GM21390 (cell line): ENCODE results near the gene PLEKHM2.

Experiments used
- ATAC-seq: cut with Tn5 transposase; IDR thresholded peaks from one replicate; pipeline ENCODE4 v1.9.1; 2021; ENCODE audit not compliant: unreplicated experiment

Gene PLEKHM2

DNA sequence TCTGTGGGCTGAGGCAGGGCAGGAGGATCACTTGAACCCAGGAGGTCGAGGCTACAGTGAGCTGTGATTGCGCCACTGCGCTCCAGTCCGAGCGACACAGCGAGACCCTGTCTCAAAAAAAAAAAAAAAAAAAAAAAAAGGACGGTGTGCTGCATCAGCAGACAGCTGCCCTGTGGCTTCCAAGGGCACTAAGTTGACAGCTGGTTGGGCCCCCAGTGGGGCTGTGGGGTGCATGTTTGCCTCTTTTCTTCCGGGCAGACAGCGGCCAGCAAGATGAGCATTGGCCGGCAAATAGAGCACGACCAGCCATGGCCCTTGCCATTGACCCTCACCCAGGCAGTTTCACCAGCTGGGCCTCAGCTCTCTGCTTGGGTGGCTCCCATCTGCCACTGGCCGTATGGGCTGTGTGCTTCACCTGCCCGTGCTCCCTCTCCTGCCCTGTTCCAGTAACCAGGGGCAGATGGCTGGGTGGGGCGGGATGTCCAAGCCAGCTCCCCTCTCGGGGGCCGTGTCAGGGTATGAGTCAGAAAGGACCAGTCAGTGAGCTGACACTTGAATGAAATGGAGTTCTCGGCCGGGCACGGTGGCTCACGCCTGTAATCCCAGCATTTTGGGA, 39.6 kb downstream of the PLEKHM2 start:
- no peak for ATAC-seq

DNA sequence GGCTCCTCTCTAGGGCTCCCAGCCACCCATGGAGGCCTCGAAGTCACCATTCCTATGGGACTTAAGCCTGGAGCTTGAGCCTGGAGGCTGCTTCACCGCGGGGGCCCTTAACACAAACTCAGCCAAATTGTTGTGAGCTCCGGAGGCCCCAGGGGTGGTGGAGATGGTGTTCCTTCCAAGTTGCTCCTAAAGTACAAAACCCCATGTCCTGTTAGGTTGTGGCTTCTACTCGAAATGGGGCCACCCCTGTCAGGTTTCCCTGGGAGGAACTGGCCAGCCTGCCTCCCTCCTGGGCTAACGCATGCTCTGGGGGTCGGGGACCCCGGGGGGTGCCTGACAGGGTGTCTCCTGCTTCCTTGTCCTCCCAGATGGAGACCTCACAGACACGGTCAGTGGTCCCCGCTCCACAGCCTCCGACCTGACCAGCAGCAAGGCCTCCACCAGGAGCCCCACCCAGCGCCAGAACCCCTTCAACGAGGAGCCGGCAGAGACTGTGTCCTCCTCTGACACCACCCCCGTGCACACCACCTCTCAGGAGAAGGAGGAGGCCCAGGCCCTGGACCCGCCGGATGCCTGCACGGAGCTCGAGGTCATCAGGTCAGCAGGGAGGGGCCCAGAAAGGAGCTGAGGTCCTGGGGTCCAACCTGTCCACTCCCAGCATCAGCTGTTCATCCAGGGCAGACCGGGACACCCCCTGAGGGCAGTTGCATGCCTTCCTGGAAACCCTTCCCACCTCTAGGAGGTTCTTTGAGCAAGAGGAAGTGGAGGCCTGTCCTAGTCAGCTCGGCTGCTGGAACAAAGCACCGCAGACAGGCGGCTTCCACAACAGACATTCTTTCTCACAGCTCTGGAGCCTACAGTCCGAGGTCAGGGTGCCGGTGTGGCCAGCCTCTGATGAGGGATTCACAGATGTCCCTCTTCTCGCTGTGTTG, 41.1 kb downstream of the PLEKHM2 start:
- no peak for ATAC-seq

DNA sequence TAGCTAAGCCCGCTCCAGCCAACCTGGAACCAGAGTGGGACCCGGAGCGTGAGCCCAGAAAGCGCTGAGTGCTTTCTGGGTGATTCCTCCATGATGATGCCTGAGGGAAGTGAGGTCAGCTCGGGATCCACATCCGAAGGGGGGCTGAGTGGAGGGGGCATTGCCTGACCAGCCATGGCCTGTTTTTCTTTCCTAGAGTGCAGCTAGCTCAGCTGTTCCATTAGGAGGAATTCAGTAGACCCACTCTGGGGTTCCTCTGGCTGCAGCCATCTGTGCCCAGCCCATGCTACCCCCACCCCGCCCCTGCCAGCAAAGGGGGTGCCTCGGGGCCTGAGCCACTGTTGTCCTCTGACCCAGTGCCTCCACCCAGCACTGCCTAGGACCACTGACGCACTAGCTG, 42.4 kb downstream of the PLEKHM2 start:
- ATAC-seq, result no peak

DNA sequence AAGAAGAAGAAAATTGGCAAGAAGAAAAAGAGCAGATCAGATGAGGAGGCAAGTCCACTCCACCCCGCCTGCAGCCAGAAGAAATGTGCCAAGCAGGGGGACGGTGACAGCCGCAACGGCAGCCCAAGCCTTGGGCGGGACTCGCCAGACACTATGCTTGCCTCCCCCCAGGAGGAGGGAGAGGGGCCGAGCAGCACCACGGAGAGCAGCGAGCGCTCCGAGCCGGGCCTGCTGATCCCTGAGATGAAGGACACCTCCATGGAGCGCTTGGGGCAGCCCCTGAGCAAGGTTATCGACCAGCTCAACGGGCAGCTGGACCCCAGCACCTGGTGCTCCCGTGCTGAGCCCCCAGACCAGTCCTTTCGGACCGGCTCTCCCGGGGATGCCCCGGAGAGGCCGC, 42.9 kb downstream of the PLEKHM2 start:
- ATAC-seq, result no peak

DNA sequence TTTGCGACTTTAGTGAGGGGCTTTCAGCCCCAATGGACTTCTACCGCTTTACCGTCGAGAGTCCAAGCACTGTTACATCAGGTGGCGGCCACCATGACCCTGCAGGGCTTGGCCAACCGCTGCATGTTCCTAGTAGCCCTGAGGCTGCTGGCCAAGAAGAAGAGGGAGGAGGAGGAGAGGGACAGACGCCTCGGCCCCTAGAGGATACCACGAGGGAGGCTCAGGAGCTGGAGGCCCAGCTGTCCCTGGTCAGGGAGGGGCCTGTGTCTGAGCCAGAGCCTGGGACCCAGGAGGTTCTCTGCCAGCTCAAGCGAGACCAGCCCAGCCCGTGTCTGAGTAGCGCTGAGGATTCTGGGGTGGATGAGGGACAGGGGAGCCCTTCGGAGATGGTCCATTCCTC, 43.3 kb downstream of the PLEKHM2 start:
- ATAC-seq, result no peak

DNA sequence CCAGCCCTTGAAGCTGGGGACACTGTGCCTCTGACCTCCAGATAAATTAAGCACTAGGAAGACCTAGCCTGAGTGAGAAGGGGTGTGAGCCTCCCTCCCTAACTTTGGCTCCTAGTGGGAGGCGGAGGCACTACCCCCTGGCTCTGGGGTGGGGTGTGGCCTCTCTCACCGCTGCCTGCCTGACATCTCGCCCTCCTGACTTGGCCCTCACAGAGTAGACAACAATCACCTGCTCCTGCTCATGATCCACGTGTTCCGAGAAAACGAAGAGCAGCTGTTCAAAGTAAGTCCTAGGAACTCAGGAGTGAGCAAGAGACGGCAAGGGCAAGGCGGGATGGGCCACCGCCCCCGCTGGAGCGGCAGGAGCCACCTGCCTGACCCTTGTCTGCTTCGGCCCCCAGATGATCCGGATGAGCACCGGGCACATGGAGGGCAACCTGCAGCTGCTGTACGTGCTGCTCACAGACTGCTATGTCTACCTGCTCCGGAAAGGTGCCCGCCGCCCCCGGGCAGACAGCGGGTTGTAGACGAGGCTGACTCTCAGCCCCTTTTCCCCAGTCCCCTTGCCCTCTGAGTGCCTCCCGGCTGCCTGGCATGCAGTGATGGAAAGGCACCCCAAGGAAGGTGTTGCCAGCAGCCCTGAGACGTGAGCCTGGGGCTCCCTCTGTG, 43.9 kb downstream of the PLEKHM2 start:
- ATAC-seq, result no peak

DNA sequence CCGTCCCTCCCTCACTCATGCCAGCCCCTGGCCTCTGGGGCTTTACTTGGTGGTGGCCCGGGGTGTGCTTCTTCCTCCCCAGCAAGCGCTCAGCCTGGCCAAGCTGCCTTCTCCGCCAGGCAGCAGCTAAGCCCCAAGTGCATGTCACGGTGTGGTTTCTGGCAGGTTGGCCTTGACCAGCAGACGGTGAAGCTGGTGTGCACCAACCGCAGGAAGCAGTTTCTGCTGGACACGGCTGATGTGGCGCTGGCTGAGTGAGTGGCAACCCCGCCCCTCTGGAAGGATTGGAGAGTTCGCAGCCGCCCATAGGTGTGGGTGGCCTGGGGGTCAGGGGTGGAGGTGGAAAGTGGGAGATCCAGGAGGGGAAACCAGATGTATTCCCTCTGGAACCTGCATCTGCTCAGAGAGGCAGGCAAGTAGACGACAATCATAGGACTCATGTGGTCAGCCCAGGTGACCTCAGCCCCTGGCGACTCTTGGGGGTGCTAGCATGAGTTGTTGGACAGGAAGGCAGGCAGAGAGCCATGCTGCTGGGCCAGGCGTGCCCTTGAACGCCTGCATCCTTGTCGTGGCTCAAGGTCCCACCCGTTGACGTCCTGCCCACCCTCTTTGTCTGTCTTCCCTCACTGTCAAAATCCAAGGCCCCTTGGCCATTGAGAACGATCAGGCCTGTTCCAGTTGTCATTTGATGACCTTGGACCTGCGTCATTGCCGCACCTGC, 45.0 kb downstream of the PLEKHM2 start:
- no peak for ATAC-seq

DNA sequence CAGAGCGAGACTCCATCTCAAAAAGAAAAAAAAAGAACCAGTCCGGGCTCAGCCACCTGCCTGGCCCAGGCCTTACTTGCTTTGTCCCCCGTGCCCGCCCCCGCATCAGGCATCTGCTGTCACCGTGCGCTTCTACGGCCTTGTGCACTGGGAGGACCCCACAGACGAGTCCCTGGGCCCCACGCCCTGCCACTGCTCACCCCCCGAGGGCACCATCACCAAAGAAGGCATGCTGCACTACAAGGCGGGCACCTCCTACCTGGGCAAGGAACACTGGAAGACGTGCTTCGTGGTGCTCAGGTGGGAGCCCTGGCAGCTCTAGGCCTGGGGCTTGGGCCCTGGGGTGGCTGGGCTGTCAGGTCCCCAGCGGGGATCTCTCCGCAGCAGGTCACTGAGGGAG, 46.3 kb downstream of the PLEKHM2 start:
- no peak for ATAC-seq

DNA sequence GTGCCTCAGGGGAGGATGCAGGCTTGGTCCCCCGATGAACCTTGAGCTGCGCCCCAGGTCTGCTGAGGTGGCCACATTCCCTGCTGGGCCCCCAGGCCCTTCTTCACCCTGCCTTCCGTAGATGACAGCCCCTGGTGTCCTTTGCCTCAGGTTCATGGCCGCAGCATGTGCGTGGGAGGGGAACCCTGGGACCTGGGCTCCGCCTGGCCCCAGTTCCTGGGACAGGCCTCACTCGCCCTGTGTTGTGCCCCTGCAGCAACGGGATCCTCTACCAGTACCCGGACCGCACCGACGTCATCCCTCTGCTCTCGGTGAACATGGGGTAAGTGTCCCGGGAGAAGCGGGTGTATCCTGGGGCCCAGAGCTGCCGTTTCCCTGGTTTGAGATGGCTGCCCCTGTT, 46.8 kb downstream of the PLEKHM2 start:
- no peak for ATAC-seq

DNA sequence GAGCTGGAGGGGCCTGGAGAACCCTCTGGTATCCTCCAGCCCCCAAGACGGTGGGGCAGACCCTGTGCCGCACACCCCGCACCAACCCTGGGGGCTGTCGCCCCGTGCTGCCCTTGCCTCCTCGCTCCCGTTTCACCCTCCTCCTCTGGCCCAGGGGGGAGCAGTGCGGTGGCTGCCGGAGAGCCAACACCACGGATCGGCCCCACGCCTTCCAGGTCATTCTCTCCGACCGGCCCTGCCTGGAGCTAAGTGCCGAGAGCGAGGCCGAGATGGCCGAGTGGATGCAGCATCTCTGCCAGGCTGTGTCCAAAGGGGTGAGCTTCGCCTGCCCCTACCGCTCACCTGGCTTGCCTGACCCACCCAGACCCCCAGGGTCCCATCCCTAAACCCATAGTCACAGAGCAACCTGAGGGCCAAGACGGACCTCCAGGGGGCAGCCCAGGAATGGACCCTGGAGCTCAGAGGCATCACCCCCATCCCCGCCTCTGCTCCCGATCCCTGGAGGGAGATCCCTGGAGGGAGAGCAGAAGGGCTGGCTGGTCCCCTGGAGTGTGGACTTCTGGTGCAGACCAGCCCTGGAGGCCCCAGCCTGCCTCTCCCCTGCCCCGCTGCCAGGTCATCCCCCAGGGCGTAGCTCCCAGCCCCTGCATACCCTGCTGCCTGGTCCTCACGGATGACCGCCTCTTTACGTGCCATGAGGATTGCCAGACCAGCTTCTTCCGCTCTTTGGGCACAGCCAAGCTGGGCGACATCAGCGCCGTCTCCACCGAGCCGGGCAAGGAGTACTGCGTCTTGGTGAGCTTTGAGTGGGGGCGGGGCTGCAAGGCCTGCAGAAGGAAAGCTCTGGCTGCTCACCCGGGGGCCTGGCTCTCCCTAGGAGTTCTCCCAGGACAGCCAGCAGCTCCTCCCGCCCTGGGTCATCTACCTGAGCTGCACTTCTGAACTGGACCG, 47.9 kb downstream of the PLEKHM2 start:
- ATAC-seq, result no peak

DNA sequence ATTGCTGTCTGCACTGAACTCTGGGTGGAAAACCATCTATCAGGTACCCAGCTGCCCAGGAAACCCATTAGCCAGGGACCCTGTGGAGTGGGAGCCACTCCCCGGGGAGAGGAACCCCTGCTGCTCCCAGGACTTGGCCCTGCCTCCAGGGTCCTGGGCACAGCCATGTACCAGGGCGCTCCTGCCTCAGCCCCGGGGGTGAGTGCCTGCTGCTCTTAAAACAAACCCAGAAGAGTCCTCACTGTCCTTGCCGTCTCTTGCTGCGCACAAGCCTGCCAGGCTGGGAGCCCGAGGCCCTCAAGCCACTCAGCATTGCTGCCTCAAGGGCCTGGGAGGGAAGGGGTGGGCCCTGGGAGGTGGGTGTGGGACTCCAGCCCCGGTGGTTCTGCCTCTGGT, 48.6 kb downstream of the PLEKHM2 start:
- ATAC-seq, result no peak

DNA sequence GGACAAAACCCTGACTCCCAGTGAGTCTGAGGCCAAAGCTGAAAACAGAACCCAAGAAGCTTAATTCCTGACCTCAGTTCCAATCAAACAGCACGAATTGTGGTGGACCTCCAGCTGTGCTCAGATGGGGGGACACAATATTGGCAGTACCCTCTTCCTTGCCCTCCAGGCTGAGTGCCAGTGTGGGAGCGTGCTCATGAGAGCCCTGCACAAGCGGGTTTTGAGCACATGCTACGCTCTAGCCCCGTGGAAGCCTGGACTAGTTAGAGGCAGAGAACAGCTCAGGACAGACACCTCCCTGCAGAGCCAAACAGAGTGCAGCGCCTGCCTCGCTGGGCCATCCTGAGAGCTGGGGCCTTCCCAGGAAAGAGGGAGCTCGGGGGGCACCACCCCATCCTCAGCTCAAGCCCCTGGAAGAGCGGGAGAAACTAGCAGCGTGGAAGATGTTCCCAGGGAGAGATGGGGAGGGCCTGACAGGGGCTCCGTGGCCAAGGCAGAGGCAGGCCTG, 49.2 kb downstream of the PLEKHM2 start:
- ATAC-seq, result no peak

DNA sequence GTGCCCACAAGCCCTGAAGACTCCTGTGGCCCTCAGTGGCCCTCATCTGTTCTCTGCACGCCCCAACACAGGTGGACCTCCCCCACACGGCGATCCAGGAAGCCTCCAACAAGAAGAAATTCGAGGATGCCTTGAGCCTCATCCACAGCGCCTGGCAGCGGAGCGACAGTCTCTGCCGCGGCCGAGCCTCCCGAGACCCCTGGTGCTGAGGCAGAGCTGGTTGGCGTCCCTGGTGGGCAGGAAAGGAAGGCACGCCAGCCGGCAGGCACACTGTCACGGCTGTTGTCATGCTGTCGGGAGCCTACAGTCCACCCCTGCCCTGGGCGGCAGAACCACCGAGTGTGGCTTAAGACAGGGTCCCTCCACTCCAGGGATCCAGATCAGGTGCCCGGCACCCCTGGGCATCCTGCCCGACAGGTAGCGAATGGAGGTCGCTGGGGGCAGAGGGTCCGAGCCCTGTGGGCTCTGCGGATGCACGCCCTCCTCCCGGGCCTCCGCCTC, 49.7 kb downstream of the PLEKHM2 start:
- no peak for ATAC-seq

DNA sequence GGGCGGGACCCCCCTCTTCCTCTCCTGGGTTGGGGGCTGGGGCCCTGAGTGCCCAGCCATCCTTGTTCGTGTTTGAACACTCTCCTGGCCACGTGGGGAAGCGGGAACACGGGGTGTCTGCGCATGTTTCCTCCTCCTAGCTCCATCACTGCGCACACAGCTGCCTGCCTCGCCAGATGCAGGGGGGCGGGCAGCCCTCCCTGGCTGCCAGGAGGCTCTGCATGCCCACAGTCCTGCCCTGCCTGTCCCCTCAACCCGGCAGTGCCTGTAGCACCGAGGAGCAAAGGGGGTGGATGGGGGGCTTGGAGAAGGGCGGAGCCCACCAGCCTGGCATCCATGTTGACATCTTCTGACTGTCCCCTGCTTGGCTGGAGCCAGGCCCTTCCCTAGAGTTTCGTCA, 50.2 kb downstream of the PLEKHM2 start:
- ATAC-seq, result no peak

DNA sequence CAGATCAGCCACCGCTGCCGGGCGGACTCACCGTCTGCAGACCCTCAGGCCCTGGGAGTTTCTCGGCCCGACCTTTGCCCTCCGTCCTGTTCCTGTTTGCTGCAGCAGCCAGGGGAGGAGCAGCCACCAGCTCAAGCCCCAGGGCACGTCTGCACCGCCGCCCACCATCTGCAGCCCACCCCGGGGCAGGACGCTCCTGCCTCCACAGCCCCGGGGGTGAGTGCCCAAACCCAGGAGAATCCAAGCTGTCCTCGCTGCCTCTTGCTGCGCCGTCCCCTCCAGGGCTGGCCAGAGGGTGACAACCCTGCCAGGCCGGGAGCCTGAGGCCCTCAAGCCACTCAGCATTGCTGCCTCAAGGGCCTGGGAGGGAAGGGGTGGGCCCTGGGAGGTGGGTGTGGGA, 50.8 kb downstream of the PLEKHM2 start:
- no peak for ATAC-seq

DNA sequence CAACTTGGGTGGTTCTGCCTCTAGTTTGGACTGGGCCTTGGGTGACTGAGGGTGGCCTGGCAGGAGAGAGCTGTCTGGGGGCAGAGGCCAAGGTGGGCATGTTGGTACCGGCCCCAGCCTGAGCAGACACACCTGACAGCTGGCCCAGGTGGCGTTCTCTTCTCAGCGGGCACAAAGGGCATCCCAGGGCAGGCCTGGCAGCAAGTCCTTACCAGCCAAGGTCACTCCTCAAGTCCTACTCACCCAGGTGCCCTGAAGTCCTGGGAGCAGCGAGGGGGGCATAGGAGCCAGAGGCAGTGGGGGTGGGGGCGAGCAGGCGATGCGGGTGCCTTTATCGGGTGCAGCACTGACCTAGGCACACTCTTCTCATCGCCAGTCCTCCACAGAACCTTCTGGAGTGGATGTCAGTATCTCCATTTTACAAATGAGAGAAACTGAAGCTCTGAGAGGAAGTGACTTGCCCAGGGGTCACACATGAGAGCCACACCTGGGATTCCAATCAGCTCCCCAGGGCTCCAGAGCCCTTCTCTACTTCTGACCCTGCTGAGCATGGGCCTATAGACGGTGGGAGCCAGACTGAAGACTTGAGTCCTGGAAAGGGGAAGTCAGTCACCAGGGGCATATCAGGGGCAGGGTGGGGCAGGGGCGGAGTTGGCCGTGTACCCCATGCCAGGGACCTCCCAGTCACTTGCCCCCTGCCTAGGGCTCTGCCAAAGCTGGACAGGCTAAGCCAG, 51.4 kb downstream of the PLEKHM2 start:
- no peak for ATAC-seq

DNA sequence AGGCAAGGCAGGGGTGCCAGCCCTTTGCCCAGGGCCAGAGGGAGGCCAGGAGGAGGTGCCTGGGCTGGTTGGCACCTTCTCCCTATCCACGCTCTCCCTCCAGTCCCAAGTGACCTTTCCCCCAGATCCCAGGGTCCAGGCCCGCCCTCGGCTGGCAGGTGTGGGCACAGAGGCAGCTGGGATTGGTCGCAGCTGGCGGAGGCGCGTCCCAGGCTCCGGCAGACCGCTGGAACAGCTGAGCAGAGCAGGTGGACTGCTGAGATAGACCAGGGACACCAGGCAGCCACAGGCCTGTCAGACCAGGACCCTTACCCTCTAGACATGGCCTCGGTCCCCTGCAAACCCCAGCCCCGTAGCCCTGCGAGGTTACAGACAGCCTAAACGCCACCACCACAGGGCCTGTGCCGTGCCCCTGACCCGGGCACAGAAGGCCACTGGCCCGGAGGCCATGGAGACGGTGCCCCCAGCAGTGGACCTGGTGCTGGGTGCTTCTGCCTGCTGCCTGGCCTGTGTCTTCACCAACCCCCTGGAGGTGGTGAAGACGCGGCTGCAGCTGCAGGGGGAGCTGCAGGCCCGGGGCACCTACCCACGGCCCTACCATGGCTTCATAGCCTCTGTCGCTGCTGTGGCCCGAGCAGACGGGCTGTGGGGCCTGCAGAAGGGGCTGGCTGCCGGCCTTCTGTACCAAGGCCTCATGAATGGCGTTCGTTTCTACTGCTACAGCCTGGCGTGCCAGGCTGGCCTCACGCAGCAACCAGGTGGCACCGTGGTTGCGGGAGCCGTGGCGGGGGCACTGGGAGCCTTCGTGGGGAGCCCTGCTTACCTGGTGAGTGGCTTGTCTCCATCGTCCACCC, 52.1 kb downstream of the PLEKHM2 start, which contains the start of gene SLC25A34:
TSS of gene SLC25A34 (plus strand) at position 221 of the 854 bp plus-strand sequence. CDS start at position 449, 228 bp downstream.
- ATAC-seq, result no peak

DNA sequence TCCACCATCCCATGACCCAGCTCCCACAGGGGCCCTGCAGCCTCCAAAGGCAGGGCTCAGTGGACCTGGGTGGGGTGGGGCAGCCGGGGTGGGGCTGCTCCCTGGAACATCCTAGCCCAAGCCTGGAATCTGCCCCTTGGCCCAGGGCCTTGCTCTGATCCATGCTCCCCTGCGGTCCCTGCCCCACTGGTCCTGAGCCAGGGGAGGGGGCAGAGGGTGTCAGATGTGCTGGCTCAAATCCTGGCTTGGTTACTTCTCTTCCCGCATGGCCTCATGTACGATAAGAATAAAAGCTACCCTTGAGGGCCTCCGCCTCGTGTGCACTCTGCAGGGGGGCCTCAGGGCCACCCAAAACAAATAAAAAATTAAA, 52.8 kb downstream of the PLEKHM2 start:
- no peak for ATAC-seq
